ENCODE measurements around the gene FOXL2NB. TPM values are rescaled to one million over a fixed set of nuclear protein-coding genes. Genes with fewer than 3 reads are reported as not detected.

Gene FOXL2NB
- polyA plus RNA-seq, 2 of the 4 experiments (the other 2 are of a cell fraction) = 2.3 to 3.2 TPM

- POLR2A ChIA-PET = interaction anchor here (0.8 kb wide), 1 partner anchor 18 kb away, joined by 4 read pairs; the partner anchor contains the start of genes FOXL2 and FOXL2NB
- no peak for TF ChIP-seq RARB (CRISPR knock-in tag; IDR thresholded peaks at IDR 0.05)
- TF ChIP-seq FOXS1 (CRISPR knock-in tag; IDR thresholded peaks at IDR 0.05) = no peak
- TF ChIP-seq CHD4 (IDR thresholded peaks at IDR 0.05; ENCODE audit: borderline replicate concordance) = no peak
- no peak for TF ChIP-seq SMC3 (IDR thresholded peaks at IDR 0.05)
- TF ChIP-seq POLR2AphosphoS2 (conservative IDR thresholded peaks at IDR 0.05; ENCODE audit: low read length) = no peak
- no peak for TF ChIP-seq MAZ (IDR thresholded peaks at IDR 0.05; ENCODE audit: borderline replicate concordance, low read depth, low read length)
- no peak for TF ChIP-seq RFX5 (IDR thresholded peaks at IDR 0.05)
- no peak for TF ChIP-seq NPAS2 (CRISPR knock-in tag; IDR thresholded peaks at IDR 0.05; ENCODE audit: borderline replicate concordance)
- TF ChIP-seq CBX8 (IDR thresholded peaks at IDR 0.05) = no peak
- no peak for TF ChIP-seq REST (IDR thresholded peaks at IDR 0.05)
- TF ChIP-seq, protein P1, sequence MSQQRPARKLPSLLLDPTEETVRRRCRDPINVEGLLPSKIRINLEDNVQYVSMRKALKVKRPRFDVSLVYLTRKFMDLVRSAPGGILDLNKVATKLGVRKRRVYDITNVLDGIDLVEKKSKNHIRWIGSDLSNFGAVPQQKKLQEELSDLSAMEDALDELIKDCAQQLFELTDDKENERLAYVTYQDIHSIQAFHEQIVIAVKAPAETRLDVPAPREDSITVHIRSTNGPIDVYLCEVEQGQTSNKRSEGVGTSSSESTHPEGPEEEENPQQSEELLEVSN (IDR thresholded peaks at IDR 0.05; ENCODE audit: borderline replicate concordance, low read depth) = no peak
- no peak for TF ChIP-seq JUN (IDR thresholded peaks at IDR 0.05)
- no peak for TF ChIP-seq KDM5A (IDR thresholded peaks at IDR 0.05)
- TF ChIP-seq HOXB5 (CRISPR knock-in tag; IDR thresholded peaks at IDR 0.05) = no peak
- TF ChIP-seq CBX2 (IDR thresholded peaks at IDR 0.05; ENCODE audit: borderline replicate concordance, low read depth) = no peak
- FAIRE-seq = no peak
These were observed 17.9 kb downstream of the FOXL2NB start for GRCh38 chr3:138964923-138965322.

DNA sequence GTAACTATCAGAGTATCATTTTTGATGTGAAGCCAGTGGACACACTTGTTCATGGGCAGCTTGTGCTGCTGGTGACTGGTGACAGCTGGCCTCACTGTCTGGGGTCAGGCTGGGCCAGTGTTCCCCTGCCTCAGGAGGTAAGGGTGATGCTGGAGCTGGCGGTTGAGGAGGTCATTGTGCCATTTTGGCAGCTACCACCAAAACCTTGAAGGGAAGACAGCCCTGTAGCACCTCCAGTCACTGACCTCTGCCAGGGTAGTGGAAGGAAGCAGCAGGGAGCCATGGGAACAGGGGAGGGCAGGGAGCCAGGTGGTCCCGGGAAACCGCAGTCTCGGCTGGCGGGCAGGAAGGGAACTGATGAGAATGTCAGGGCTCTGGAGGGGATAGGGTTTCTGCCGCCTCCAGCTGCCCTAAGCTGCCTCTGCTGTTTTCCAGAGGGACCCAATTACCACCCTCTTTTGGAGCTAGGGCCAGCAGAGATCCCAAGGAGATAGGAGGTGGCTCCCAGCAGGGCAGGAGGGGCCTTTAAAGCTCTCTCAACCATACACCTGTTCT, 24.8 kb downstream of the FOXL2NB start:
- H3K4me2 ChIP-seq = no peak overlapping the region
- DNase-seq (ENCODE audit: low read depth in 1 of 2, low spot score in 1 of 2) (no peak), FAIRE-seq (no peak), ATAC-seq (no peak)
- no peak overlapping the region for H3K27ac ChIP-seq
- no peaks in the 10 kb centered on the region for H3K9me3 ChIP-seq
- no peak overlapping the region for H3K4me3 ChIP-seq
- ChIA-PET CTCF (interaction anchor here (1.2 to 1.8 kb wide), 2 partner anchors 31 to 36 kb away, joined by 3 to 9 read pairs; no protein-coding TSS in a partner anchor), POLR2A (no interaction called here)
- no peak for TF ChIP-seq ZSCAN20 (CRISPR knock-in tag; IDR thresholded peaks at IDR 0.05)
- no peak for TF ChIP-seq EHF (CRISPR knock-in tag; IDR thresholded peaks at IDR 0.05)
- TF ChIP-seq PBX3 (IDR thresholded peaks at IDR 0.05) = no peak
- TF ChIP-seq MYC (IDR thresholded peaks at IDR 0.05; ENCODE audit: borderline replicate concordance, low read length) = no peak
- TF ChIP-seq HDAC2 (IDR thresholded peaks at IDR 0.05) = no peak
- no peak for TF ChIP-seq KDM1A (IDR thresholded peaks at IDR 0.05; ENCODE audit: low read depth)
- TF ChIP-seq RAD21 (conservative IDR thresholded peaks at IDR 0.05 in 1 of 2, IDR thresholded peaks at IDR 0.05 in 1 of 2) = no peak
- TF ChIP-seq SREBF2 (IDR thresholded peaks at IDR 0.05) = no peak
- TF ChIP-seq JUN (IDR thresholded peaks at IDR 0.05) = no peak
- no peak for TF ChIP-seq ZC3H11A (IDR thresholded peaks at IDR 0.05)
- no peak for TF ChIP-seq POLR2AphosphoS2 (conservative IDR thresholded peaks at IDR 0.05; ENCODE audit: low read length)
- TF ChIP-seq NPAS2 (CRISPR knock-in tag; IDR thresholded peaks at IDR 0.05; ENCODE audit: borderline replicate concordance) = no peak
- H3K4me1 ChIP-seq = peaks cover 6% of the 10 kb centered on the region; the same call in 2 of the 3 replicates
- 61% methylated on average over 5 of the region's 6 CpGs for WGBS (ENCODE audit: missing lambda C conversion rate)

More at GRCh38 chr3:138964923-138965322, 17.9 kb downstream of the FOXL2NB start:
- ATAC-seq (no peak), DNase-seq (ENCODE audit: low read depth in 1 of 2, low spot score in 1 of 2) (no peak)
- H3K27ac ChIP-seq = no peak overlapping the region
- H3K4me3 ChIP-seq = no peak overlapping the region
- peaks cover 14% of the 10 kb centered on the region; the same call in 2 of the 3 replicates for H3K9me3 ChIP-seq
- no peaks in the 10 kb centered on the region for H3K4me1 ChIP-seq
- CTCF ChIA-PET = no interaction called here
- no peak overlapping the region for H3K4me2 ChIP-seq
